ENCODE results near the gene SPG7. TPM values are rescaled to one million over a fixed set of nuclear protein-coding genes. Genes with fewer than 3 reads are reported as not detected.

Gene SPG7
- total RNA-seq, 4 donors from 2014 or later, result 66.6 to 208 (median 144) TPM

DNA sequence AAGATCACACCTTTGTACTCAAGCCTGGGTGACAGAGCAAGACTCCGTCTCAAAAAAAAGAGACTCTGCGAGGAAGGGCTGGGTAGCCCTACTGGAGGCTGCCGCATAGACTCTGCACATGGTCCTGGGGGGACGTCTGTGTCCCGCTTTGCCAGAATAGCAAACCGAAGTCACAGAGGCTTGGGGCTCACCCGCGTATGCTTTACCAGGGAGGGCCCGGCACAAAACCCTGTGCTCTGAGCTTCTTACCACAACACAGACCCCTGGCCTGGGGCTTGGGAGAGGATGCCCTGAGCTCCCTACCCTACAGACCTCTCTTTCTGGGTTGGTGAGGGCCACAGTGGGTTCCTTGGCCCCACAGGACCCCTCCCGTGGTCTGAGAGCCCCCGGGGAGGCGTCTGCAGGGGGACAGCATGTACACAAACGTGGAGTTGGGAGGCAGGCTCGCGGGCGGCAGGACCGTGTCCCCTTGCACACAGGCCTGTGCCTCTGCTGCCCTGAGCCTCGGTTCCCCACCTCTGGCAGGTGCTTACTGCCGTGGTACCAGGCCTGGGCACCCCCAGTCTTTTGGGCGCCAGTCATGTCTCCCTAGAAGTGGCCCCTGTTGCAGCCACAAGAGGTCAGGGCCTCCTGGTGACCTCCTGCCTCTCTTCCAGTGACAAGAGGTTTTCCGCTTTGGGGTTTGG is 81.2 kb downstream of the SPG7 start:
- no peak overlapping the region for H3K4me3 ChIP-seq
- intact Hi-C loops (cut with DNase I; ENCODE audit: low total_unique reads), result no loop called here
- DNase-seq, result no peak
- no peak for TF ChIP-seq POLR2A (IDR thresholded peaks at IDR 0.05)
- TF ChIP-seq CTCF (IDR thresholded peaks at IDR 0.05), result no peak
- H3K9me3 ChIP-seq, result no peaks in the 10 kb centered on the region
- no peak overlapping the region for H3K27ac ChIP-seq
- H3K4me1 ChIP-seq, result no peaks in the 10 kb centered on the region
- no peaks in the 10 kb centered on the region for H3K27me3 ChIP-seq
- no peaks in the 10 kb centered on the region for H3K36me3 ChIP-seq

DNA sequence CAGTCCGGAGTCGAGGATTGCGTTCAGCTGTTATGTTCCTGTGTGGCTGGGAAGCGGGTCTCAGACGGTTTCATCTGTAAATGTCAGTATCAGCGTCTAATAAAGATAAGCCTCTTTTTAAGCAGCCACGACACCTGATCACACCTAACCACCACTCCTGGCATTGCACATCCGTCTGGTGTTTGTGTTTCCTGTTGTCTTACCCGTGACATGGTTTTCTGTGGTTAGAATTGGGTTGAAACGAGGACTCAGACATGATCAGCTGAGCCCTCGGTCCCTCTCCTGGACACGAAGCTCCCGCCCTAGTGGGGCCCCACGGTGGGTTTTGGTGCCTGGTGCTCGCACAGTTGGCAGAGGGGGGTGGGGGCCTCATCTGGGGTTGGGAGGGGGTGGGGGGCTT is 85.6 kb downstream of the SPG7 start:
- no peaks in the 10 kb centered on the region for H3K4me1 ChIP-seq
- H3K27me3 ChIP-seq, result no peaks in the 10 kb centered on the region
- intact Hi-C loops (cut with DNase I; ENCODE audit: low total_unique reads), result no loop called here
- DNase-seq, result no peak
- no peaks in the 10 kb centered on the region for H3K36me3 ChIP-seq
- no peaks in the 10 kb centered on the region for H3K9me3 ChIP-seq
- TF ChIP-seq CTCF (IDR thresholded peaks at IDR 0.05) (no peak), POLR2A (IDR thresholded peaks at IDR 0.05) (no peak)
- no peak overlapping the region for H3K4me3 ChIP-seq
- H3K27ac ChIP-seq, result no peak overlapping the region

DNA sequence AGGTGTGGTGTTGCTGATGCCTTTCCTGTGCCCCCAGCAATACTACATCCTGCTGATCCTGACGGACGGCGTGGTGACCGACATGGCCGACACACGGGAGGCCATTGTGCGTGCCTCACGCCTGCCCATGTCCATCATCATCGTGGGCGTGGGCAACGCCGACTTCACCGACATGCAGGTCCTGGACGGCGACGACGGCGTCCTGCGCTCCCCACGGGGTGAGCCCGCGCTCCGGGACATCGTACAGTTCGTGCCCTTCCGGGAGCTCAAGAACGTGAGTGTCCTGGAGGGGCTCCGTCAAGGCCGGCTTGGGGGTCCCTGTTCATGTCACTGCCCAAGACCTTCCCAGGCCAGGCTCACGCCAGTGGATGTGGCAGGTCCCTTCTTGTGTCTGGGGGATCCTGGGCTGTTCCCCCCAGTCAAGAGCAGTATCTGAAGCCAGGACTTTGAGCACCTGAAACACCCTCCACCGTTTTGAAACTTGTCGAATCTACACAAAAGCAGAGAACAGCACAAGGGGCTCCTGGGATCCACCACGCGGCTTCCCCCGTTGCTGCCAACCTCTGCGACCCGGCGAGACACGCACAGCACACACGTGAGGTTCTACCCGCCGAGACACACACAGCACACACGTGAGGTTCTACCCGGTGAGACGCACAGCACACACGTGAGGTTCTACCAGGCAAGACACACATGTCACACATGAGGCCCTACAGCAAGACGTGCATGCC is 87.3 kb downstream of the SPG7 start:
- Histone ChIP-seq H3K9me3 (no peaks in the 10 kb centered on the region), H3K4me1 (no peaks in the 10 kb centered on the region), H3K4me3 (no peak overlapping the region), H3K36me3 (no peaks in the 10 kb centered on the region), H3K27me3 (no peaks in the 10 kb centered on the region), H3K27ac (no peak overlapping the region)
- intact Hi-C loops (cut with DNase I; ENCODE audit: low total_unique reads), result no loop called here
- no peak for DNase-seq
- TF ChIP-seq POLR2A (IDR thresholded peaks at IDR 0.05) (no peak), CTCF (IDR thresholded peaks at IDR 0.05) (no peak)

DNA sequence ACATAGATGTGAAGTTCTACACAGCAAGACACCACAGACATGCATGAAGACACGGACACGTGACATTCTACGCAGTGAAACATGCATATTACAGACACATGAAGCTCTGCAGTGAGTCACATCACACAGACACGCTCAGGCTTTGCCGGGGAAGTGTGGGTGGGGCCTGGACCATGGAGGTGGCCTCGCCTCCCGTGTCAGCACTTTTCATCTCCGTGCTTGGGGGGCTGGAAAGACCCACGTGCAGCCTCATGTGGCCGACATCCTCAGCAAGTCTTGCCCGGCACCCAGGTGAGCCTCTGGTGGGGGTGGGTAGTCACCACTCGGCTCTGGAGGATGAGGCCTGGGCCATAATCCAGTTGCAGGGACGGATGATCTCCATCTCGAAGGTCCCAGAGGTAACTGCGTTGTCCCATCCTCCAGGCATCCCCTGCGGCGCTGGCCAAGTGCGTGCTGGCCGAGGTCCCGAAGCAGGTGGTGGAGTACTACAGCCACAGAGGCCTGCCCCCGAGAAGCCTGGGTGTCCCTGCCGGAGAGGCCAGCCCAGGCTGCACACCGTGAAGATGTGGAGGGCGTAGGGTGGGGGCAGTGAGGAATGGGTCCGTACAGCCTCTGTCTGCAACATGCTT is 88.0 kb downstream of the SPG7 start:
- H3K27me3 ChIP-seq, result no peaks in the 10 kb centered on the region
- intact Hi-C loops (cut with DNase I; ENCODE audit: low total_unique reads), result no loop called here
- no peaks in the 10 kb centered on the region for H3K36me3 ChIP-seq
- no peaks in the 10 kb centered on the region for H3K9me3 ChIP-seq
- H3K4me1 ChIP-seq, result no peaks in the 10 kb centered on the region
- no peak for TF ChIP-seq POLR2A (IDR thresholded peaks at IDR 0.05)
- no peak for TF ChIP-seq CTCF (IDR thresholded peaks at IDR 0.05)
- no peak overlapping the region for H3K27ac ChIP-seq
- no peak overlapping the region for H3K4me3 ChIP-seq
- DNase-seq, result no peak
